GM23338 (cell line): ENCODE results near the gene CCNB1IP1. TPM values are rescaled to one million over a fixed set of nuclear protein-coding genes. Genes with fewer than 3 reads are reported as not detected.

Experiments
- ATAC-seq: fragments of 200-7000 bp; cut with Tn5 transposase; 3 replicates; pipeline ENCODE4 v1.9.1; 2020
- DNase-seq: peaks from one replicate; pipeline ENCODE4 v3.0.0-alpha.2; 2015; ENCODE audit warnings: low spot score
- H2AFZ ChIP-seq: fragments of 200-600 bp; sonication (generic); 2 replicates; pipeline ENCODE4 v1.8.0; 2016; ENCODE audit warnings: antibody characterized with exemption, mild to moderate bottlenecking, moderate library complexity
- H3F3A ChIP-seq: fragments of 200-600 bp; sonication (generic); replicated peaks from 2 replicates; pipeline ENCODE4 v1.8.0; 2017; ENCODE audit warnings: antibody characterized with exemption, mixed run types, low read depth
- H3K27ac ChIP-seq: fragments of 200-600 bp; sonication (generic); 2 replicates; pipeline ENCODE4 v1.6.1; 2016; ENCODE audit warnings: low read depth
- H3K27me3 ChIP-seq: fragments of 200-600 bp; sonication (generic); 2 replicates; pipeline ENCODE4 v1.8.0; 2016; ENCODE audit warnings: mild to moderate bottlenecking, mixed run types, moderate library complexity; ENCODE audit not compliant: insufficient read depth
- H3K36me3 ChIP-seq: fragments of 200-600 bp; sonication (generic); 2 replicates; pipeline ENCODE4 v1.8.0; 2016; ENCODE audit warnings: mild to moderate bottlenecking; ENCODE audit not compliant: insufficient read depth
- H3K4me1 ChIP-seq: fragments of 200-600 bp; sonication (generic); 2 replicates; pipeline ENCODE4 v1.8.0; 2016; ENCODE audit warnings: mild to moderate bottlenecking, moderate library complexity; ENCODE audit not compliant: insufficient read depth
- H3K4me2 ChIP-seq: fragments of 200-600 bp; sonication (generic); 2 replicates; pipeline ENCODE4 v1.7.1; 2017; ENCODE audit warnings: mixed run types
- H3K4me3 ChIP-seq: fragments of 200-600 bp; sonication (generic); 2 replicates; pipeline ENCODE4 v1.6.1; 2016; ENCODE audit warnings: mixed run types
- H3K79me2 ChIP-seq: fragments of 200-600 bp; sonication (generic); replicated peaks from 2 replicates; pipeline ENCODE4 v1.8.0; 2017; ENCODE audit warnings: mild to moderate bottlenecking; ENCODE audit not compliant: insufficient read depth
- H3K9me2 ChIP-seq: fragments of 200-600 bp; sonication (generic); 2 replicates; pipeline ENCODE4 v1.8.0; 2017; ENCODE audit not compliant: insufficient read depth
- H4K20me1 ChIP-seq: fragments of 200-600 bp; sonication (generic); replicated peaks from 2 replicates; pipeline ENCODE4 v1.8.0; 2017; ENCODE audit warnings: mild to moderate bottlenecking; ENCODE audit not compliant: insufficient read depth
- H3K27ac Mint-ChIP-seq: 2 replicates; pipeline ENCODE4 v1.8.0; 2020; ENCODE audit warnings: inconsistent platforms, mild to moderate bottlenecking, moderate library complexity, mixed read lengths
- H3K27me3 Mint-ChIP-seq: 3 replicates; pipeline ENCODE4 v1.8.0; 2022; ENCODE audit warnings: low read depth, mild to moderate bottlenecking, moderate library complexity, mixed read lengths, inconsistent platforms; ENCODE audit not compliant: insufficient read depth, poor library complexity
- H3K36me3 Mint-ChIP-seq: 3 replicates; pipeline ENCODE4 v1.8.0; 2021; ENCODE audit warnings: low read depth, mild to moderate bottlenecking, inconsistent platforms, moderate library complexity, mixed read lengths
- H3K4me1 Mint-ChIP-seq: 3 replicates; pipeline ENCODE4 v1.8.0; 2020; ENCODE audit warnings: mild to moderate bottlenecking, inconsistent platforms, mixed read lengths
- H3K4me3 Mint-ChIP-seq: 3 replicates; pipeline ENCODE4 v1.8.0; 2021; ENCODE audit warnings: moderate library complexity, mild to moderate bottlenecking, inconsistent platforms, mixed read lengths
- H3K9me3 Mint-ChIP-seq: 3 replicates; pipeline ENCODE4 v1.8.0; 2020; ENCODE audit warnings: moderate library complexity, mild to moderate bottlenecking, inconsistent platforms, mixed read lengths
- JUNB ChIP-seq: IDR thresholded peaks from one replicate; pipeline ENCODE4 v1.6.1; 2016; ENCODE audit warnings: antibody characterized with exemption; ENCODE audit not compliant: unreplicated experiment
- NANOG ChIP-seq: IDR thresholded peaks from 2 replicates; pipeline ENCODE4 v1.6.1; 2016; ENCODE audit warnings: antibody characterized with exemption, borderline replicate concordance
- POLR2AphosphoS5 ChIP-seq: IDR thresholded peaks from 2 replicates; pipeline ENCODE4 v1.6.1; 2016; ENCODE audit warnings: antibody characterized with exemption, low read depth
- ZNF331 ChIP-seq: fragments of 250-450 bp; sonication (Bioruptor Pico); IDR thresholded peaks from 2 replicates; pipeline ENCODE4 v1.5.0; 2020; ENCODE audit warnings: low read depth, mild to moderate bottlenecking, moderate library complexity
- polyA plus RNA-seq: library from polyadenylated mRNA; unstranded; fragments of >200 nt; fragmentation: Nextera tagmentation; extraction: Ambion mirVana; gene quantifications from 2 replicates; pipeline ENCODE4 v1.2.1, GENCODE V29; 2016
- total RNA-seq: library from RNA; depleted of rRNA; stranded (reverse); fragments of >200 nt; shearing (Covaris generic); gene quantifications from 2 replicates; pipeline ENCODE4 v1.2.3, GENCODE V29; 2014
- TF ChIP-seq, protein P1 (sequence below): IDR thresholded peaks from 2 replicates; pipeline ENCODE4 v1.6.1; 2016; ENCODE audit warnings: antibody characterized with exemption
- TF ChIP-seq, protein P2 (sequence below), 2 experiments: fragments of 200-600 bp in 1 of 2; sonication (generic) in 1 of 2; conservative IDR thresholded peaks; 2 replicates each; pipeline versions ENCODE4 v1.5.1 to v1.6.1; 2016 to 2017; ENCODE audit warnings: antibody characterized with exemption in 2 of 2, low read depth in 2 of 2, mild to moderate bottlenecking in 2 of 2, moderate library complexity in 1 of 2

Gene CCNB1IP1
- total and polyA plus RNA-seq, 2 experiments from 2014 or later: 108 to 254 TPM

DNA sequence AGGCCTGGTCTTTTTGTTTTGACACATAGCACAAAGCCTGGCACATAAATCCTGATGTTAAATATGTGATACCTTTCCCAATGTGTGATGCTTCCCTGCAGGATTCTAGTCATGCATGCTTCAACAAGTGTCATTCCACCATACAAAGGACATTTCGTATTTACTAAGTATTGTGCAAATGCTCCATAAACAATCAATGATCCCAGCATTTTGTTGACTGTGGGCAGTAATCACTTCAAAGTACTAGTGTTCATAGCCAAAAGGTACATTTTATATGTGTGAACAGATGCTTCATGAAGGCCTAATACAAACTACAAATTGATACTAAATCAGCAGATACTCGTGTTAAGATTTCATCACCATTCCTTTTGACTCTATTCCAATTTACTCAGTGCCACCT is 4.4 kb downstream of the CCNB1IP1 start:
- TF ChIP-seq, protein P1, sequence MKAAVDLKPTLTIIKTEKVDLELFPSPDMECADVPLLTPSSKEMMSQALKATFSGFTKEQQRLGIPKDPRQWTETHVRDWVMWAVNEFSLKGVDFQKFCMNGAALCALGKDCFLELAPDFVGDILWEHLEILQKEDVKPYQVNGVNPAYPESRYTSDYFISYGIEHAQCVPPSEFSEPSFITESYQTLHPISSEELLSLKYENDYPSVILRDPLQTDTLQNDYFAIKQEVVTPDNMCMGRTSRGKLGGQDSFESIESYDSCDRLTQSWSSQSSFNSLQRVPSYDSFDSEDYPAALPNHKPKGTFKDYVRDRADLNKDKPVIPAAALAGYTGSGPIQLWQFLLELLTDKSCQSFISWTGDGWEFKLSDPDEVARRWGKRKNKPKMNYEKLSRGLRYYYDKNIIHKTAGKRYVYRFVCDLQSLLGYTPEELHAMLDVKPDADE: no peak
- TF ChIP-seq JUNB (no peak), POLR2AphosphoS5 (no peak)
- Histone ChIP-seq H2AFZ (no peak overlapping the region), H3K9me2 (no peaks in the 10 kb centered on the region), H3K4me2 (peak overlapping the region; percentile 82; the same call in 1 of the 2 replicates), H3K36me3 (peaks cover 42% of the 10 kb centered on the region), H3K4me1 (peaks cover 16% of the 10 kb centered on the region), H3F3A (peaks cover 2% of the 10 kb centered on the region; the same call in 1 of the 2 replicates), H3K79me2 (peaks cover 92% of the 10 kb centered on the region), H3K4me3 (no peak overlapping the region), H3K27me3 (no peaks in the 10 kb centered on the region), H3K27ac (peak overlapping the region; percentile 53; the same call in 1 of the 2 replicates), H4K20me1 (peaks cover 34% of the 10 kb centered on the region)
- peaks cover 6% of the 10 kb centered on the region for H3K27me3 Mint-ChIP-seq
- H3K4me1 Mint-ChIP-seq: peaks cover 31% of the 10 kb centered on the region
- peak overlapping the region; percentile 9; the same call in 1 of the 3 replicates for H3K4me3 Mint-ChIP-seq
- no peak for ATAC-seq
- H3K9me3 Mint-ChIP-seq: no peaks in the 10 kb centered on the region
- H3K27ac Mint-ChIP-seq: peak overlapping the region; percentile 45; the same call in 1 of the 2 replicates
- DNase-seq: no peak
- peaks cover 83% of the 10 kb centered on the region for H3K36me3 Mint-ChIP-seq

DNA sequence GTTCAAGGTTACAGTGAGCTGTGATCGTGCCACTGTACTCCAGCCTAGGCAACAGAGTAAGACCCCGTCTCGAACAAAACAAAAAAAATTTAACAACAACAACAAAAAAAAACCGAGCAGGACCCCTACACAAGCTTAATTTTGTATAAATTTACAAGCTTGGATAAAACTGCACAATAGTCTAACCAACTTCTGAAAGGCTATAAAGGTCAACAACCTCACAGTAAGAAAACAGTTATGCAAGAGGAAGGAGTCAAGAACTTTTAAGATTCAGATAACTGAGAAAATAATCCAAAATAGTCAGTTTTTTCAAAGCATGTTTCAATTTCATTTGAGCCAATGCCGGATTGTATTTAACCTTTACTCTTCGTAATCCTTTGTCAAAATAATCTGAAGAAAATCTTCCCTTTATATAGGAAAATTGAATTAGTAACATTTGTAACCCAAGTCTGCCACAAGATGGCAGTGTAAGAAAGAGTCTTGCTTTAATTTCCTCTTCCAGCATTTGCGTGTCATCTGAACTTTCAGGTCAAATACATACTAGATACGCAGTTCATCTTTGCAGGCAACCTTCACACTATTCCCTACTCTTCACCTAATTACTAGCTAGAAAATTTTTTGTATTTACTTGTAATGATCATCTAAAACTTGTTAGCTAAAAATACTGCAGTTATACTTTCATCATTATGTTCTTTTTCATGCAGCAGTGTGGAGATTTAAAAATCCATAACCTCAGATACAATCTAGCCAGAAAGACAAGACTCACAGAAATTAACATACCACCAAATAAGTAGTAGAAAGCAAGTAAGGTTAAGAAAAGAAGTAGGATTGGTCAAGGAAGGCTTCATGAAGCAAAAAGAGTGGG is 5.8 kb downstream of the CCNB1IP1 start:
- H3K79me2 ChIP-seq: peaks cover 96% of the 10 kb centered on the region
- TF ChIP-seq, protein P2, sequence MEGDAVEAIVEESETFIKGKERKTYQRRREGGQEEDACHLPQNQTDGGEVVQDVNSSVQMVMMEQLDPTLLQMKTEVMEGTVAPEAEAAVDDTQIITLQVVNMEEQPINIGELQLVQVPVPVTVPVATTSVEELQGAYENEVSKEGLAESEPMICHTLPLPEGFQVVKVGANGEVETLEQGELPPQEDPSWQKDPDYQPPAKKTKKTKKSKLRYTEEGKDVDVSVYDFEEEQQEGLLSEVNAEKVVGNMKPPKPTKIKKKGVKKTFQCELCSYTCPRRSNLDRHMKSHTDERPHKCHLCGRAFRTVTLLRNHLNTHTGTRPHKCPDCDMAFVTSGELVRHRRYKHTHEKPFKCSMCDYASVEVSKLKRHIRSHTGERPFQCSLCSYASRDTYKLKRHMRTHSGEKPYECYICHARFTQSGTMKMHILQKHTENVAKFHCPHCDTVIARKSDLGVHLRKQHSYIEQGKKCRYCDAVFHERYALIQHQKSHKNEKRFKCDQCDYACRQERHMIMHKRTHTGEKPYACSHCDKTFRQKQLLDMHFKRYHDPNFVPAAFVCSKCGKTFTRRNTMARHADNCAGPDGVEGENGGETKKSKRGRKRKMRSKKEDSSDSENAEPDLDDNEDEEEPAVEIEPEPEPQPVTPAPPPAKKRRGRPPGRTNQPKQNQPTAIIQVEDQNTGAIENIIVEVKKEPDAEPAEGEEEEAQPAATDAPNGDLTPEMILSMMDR (conservative IDR thresholded peaks at IDR 0.05; ENCODE audit: low read depth in 2 of 2): peak; percentile 49 to 83
- TF ChIP-seq NANOG: no peak
- no peak for TF ChIP-seq ZNF331 (CRISPR knock-in tag)
- Mint-ChIP-seq H3K4me3 (peak overlapping the region; percentile 3; the same call in 1 of the 3 replicates), H3K9me3 (no peaks in the 10 kb centered on the region), H3K27ac (peak overlapping the region; percentile 14), H3K4me1 (peaks cover 27% of the 10 kb centered on the region), H3K27me3 (peaks cover 6% of the 10 kb centered on the region), H3K36me3 (peaks cover 90% of the 10 kb centered on the region)
- DNase-seq: peak; percentile 77
- ATAC-seq: no peak
- H4K20me1 ChIP-seq: peaks cover 42% of the 10 kb centered on the region
- peaks cover 55% of the 10 kb centered on the region for H3K36me3 ChIP-seq
- no peak overlapping the region for H3K4me2 ChIP-seq
- peak overlapping the region; percentile 12; the same call in 1 of the 2 replicates for H3K27ac ChIP-seq
- H2AFZ ChIP-seq: no peak overlapping the region
- no peaks in the 10 kb centered on the region for H3K27me3 ChIP-seq
- H3K4me1 ChIP-seq: peaks cover 16% of the 10 kb centered on the region
- H3K9me2 ChIP-seq: no peaks in the 10 kb centered on the region
- H3K4me3 ChIP-seq: no peak overlapping the region
- peaks cover 2% of the 10 kb centered on the region; the same call in 1 of the 2 replicates for H3F3A ChIP-seq
